GM23338 (cell line): Measurements from ENCODE around the gene OLR1. TPM values are rescaled to one million over a fixed set of nuclear protein-coding genes. Genes with fewer than 3 reads are reported as not detected.

Experiments used
- ATAC-seq: fragments of 200-7000 bp; cut with Tn5 transposase; 3 replicates; pipeline ENCODE4 v1.9.1; 2020
- DNase-seq: peaks from one replicate; pipeline ENCODE4 v3.0.0-alpha.2; 2015; ENCODE audit warnings: low spot score
- H2AFZ ChIP-seq: fragments of 200-600 bp; sonication (generic); 2 replicates; pipeline ENCODE4 v1.8.0; 2016; ENCODE audit warnings: antibody characterized with exemption, mild to moderate bottlenecking, moderate library complexity
- H3F3A ChIP-seq: fragments of 200-600 bp; sonication (generic); replicated peaks from 2 replicates; pipeline ENCODE4 v1.8.0; 2017; ENCODE audit warnings: antibody characterized with exemption, mixed run types, low read depth
- H3K27ac ChIP-seq: fragments of 200-600 bp; sonication (generic); 2 replicates; pipeline ENCODE4 v1.6.1; 2016; ENCODE audit warnings: low read depth
- H3K27me3 ChIP-seq: fragments of 200-600 bp; sonication (generic); 2 replicates; pipeline ENCODE4 v1.8.0; 2016; ENCODE audit warnings: mild to moderate bottlenecking, mixed run types, moderate library complexity; ENCODE audit not compliant: insufficient read depth
- H3K36me3 ChIP-seq: fragments of 200-600 bp; sonication (generic); 2 replicates; pipeline ENCODE4 v1.8.0; 2016; ENCODE audit warnings: mild to moderate bottlenecking; ENCODE audit not compliant: insufficient read depth
- H3K4me1 ChIP-seq: fragments of 200-600 bp; sonication (generic); 2 replicates; pipeline ENCODE4 v1.8.0; 2016; ENCODE audit warnings: mild to moderate bottlenecking, moderate library complexity; ENCODE audit not compliant: insufficient read depth
- H3K4me2 ChIP-seq: fragments of 200-600 bp; sonication (generic); 2 replicates; pipeline ENCODE4 v1.7.1; 2017; ENCODE audit warnings: mixed run types
- H3K4me3 ChIP-seq: fragments of 200-600 bp; sonication (generic); 2 replicates; pipeline ENCODE4 v1.6.1; 2016; ENCODE audit warnings: mixed run types
- H3K79me2 ChIP-seq: fragments of 200-600 bp; sonication (generic); replicated peaks from 2 replicates; pipeline ENCODE4 v1.8.0; 2017; ENCODE audit warnings: mild to moderate bottlenecking; ENCODE audit not compliant: insufficient read depth
- H3K9me2 ChIP-seq: fragments of 200-600 bp; sonication (generic); 2 replicates; pipeline ENCODE4 v1.8.0; 2017; ENCODE audit not compliant: insufficient read depth
- H4K20me1 ChIP-seq: fragments of 200-600 bp; sonication (generic); replicated peaks from 2 replicates; pipeline ENCODE4 v1.8.0; 2017; ENCODE audit warnings: mild to moderate bottlenecking; ENCODE audit not compliant: insufficient read depth
- H3K27ac Mint-ChIP-seq: 2 replicates; pipeline ENCODE4 v1.8.0; 2020; ENCODE audit warnings: inconsistent platforms, mild to moderate bottlenecking, moderate library complexity, mixed read lengths
- H3K27me3 Mint-ChIP-seq: 3 replicates; pipeline ENCODE4 v1.8.0; 2022; ENCODE audit warnings: low read depth, mild to moderate bottlenecking, moderate library complexity, mixed read lengths, inconsistent platforms; ENCODE audit not compliant: insufficient read depth, poor library complexity
- H3K36me3 Mint-ChIP-seq: 3 replicates; pipeline ENCODE4 v1.8.0; 2021; ENCODE audit warnings: low read depth, mild to moderate bottlenecking, inconsistent platforms, moderate library complexity, mixed read lengths
- H3K4me1 Mint-ChIP-seq: 3 replicates; pipeline ENCODE4 v1.8.0; 2020; ENCODE audit warnings: mild to moderate bottlenecking, inconsistent platforms, mixed read lengths
- H3K4me3 Mint-ChIP-seq: 3 replicates; pipeline ENCODE4 v1.8.0; 2021; ENCODE audit warnings: moderate library complexity, mild to moderate bottlenecking, inconsistent platforms, mixed read lengths
- H3K9me3 Mint-ChIP-seq: 3 replicates; pipeline ENCODE4 v1.8.0; 2020; ENCODE audit warnings: moderate library complexity, mild to moderate bottlenecking, inconsistent platforms, mixed read lengths
- CREB1 ChIP-seq: fragments of 250-450 bp; sonication (Bioruptor Pico); IDR thresholded peaks from 2 replicates; pipeline ENCODE4 v1.5.0; 2020; ENCODE audit warnings: low read depth, mild to moderate bottlenecking, moderate library complexity
- EZH2 ChIP-seq: fragments of 200-600 bp; sonication (generic); IDR thresholded peaks from one replicate; pipeline ENCODE4 v1.8.0; 2017; ENCODE audit warnings: antibody characterized with exemption, mild to moderate bottlenecking, low read depth; ENCODE audit not compliant: unreplicated experiment
- EZH2phosphoT487 ChIP-seq: fragments of 200-600 bp; sonication (generic); IDR thresholded peaks from one replicate; pipeline ENCODE4 v1.8.1; 2018; ENCODE audit warnings: antibody characterized with exemption; ENCODE audit not compliant: unreplicated experiment
- JUNB ChIP-seq: IDR thresholded peaks from one replicate; pipeline ENCODE4 v1.6.1; 2016; ENCODE audit warnings: antibody characterized with exemption; ENCODE audit not compliant: unreplicated experiment
- NANOG ChIP-seq: IDR thresholded peaks from 2 replicates; pipeline ENCODE4 v1.6.1; 2016; ENCODE audit warnings: antibody characterized with exemption, borderline replicate concordance
- POLR2AphosphoS5 ChIP-seq: IDR thresholded peaks from 2 replicates; pipeline ENCODE4 v1.6.1; 2016; ENCODE audit warnings: antibody characterized with exemption, low read depth
- STAT1 ChIP-seq: IDR thresholded peaks from one replicate; pipeline ENCODE4 v1.6.1; 2016; ENCODE audit warnings: antibody characterized with exemption; ENCODE audit not compliant: unreplicated experiment
- ZNF114 ChIP-seq: fragments of 250-450 bp; sonication (Bioruptor Pico); IDR thresholded peaks from 2 replicates; pipeline ENCODE4 v1.5.0; 2020; ENCODE audit warnings: mild to moderate bottlenecking, moderate library complexity
- ZNF331 ChIP-seq: fragments of 250-450 bp; sonication (Bioruptor Pico); IDR thresholded peaks from 2 replicates; pipeline ENCODE4 v1.5.0; 2020; ENCODE audit warnings: low read depth, mild to moderate bottlenecking, moderate library complexity
- polyA plus RNA-seq: library from polyadenylated mRNA; unstranded; fragments of >200 nt; fragmentation: Nextera tagmentation; extraction: Ambion mirVana; gene quantifications from 2 replicates; pipeline ENCODE4 v1.2.1, GENCODE V29; 2016
- total RNA-seq: library from RNA; depleted of rRNA; stranded (reverse); fragments of >200 nt; shearing (Covaris generic); gene quantifications from 2 replicates; pipeline ENCODE4 v1.2.3, GENCODE V29; 2014
- TF ChIP-seq, protein P1 (sequence below): fragments of 250-450 bp; sonication (Bioruptor Pico); IDR thresholded peaks from 2 replicates; pipeline ENCODE4 v1.5.0; 2020; ENCODE audit warnings: mild to moderate bottlenecking, moderate library complexity
- TF ChIP-seq, protein P2 (sequence below): IDR thresholded peaks from one replicate; pipeline ENCODE4 v1.6.1; 2018; ENCODE audit warnings: antibody characterized with exemption; ENCODE audit not compliant: unreplicated experiment
- TF ChIP-seq, protein P3 (sequence below), 2 experiments: fragments of 200-600 bp in 1 of 2; sonication (generic) in 1 of 2; conservative IDR thresholded peaks; 2 replicates each; pipeline versions ENCODE4 v1.5.1 to v1.6.1; 2016 to 2017; ENCODE audit warnings: antibody characterized with exemption in 2 of 2, low read depth in 2 of 2, mild to moderate bottlenecking in 2 of 2, moderate library complexity in 1 of 2
- TF ChIP-seq, protein P4 (sequence below): IDR thresholded peaks from 2 replicates; pipeline ENCODE4 v1.6.1; 2016; ENCODE audit warnings: antibody characterized with exemption

The OLR1 gene
- total and polyA plus RNA-seq, 2 experiments from 2014 or later = not detected

DNA sequence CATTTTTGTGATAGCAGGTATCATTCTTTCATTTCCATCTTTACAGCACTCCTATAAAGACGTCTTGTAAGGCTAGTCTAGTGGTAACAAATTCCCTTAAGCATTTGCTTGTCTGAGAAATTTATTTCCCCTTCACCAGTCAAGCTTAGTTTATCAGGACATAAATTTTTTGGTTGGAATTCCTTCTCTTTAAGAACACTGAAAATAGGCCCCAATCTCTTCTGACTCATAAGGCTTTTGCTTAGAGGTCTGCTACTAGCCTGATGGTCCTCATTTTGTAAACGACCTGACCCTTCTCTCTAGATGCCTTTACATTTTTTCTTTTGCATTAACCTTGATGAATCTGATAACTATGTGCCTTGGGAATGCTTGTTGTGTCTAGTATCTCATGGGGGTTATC lies 20.3 kb downstream of the OLR1 start:
- DNase-seq = no peak
- Histone ChIP-seq H2AFZ (no peak overlapping the region), H3K27ac (no peak overlapping the region), H3K4me3 (no peak overlapping the region), H3K27me3 (no peaks in the 10 kb centered on the region), H3K4me2 (no peak overlapping the region), H3K4me1 (peaks cover 10% of the 10 kb centered on the region; the same call in 1 of the 2 replicates), H4K20me1 (no peaks in the 10 kb centered on the region), H3F3A (no peaks in the 10 kb centered on the region), H3K9me2 (no peaks in the 10 kb centered on the region), H3K79me2 (no peaks in the 10 kb centered on the region), H3K36me3 (no peaks in the 10 kb centered on the region)
- Mint-ChIP-seq H3K27me3 (no peaks in the 10 kb centered on the region), H3K27ac (no peak overlapping the region), H3K36me3 (no peaks in the 10 kb centered on the region), H3K4me3 (no peak overlapping the region), H3K4me1 (peaks cover 6% of the 10 kb centered on the region; the same call in 1 of the 3 replicates), H3K9me3 (no peaks in the 10 kb centered on the region)
- TF ChIP-seq, protein P1, sequence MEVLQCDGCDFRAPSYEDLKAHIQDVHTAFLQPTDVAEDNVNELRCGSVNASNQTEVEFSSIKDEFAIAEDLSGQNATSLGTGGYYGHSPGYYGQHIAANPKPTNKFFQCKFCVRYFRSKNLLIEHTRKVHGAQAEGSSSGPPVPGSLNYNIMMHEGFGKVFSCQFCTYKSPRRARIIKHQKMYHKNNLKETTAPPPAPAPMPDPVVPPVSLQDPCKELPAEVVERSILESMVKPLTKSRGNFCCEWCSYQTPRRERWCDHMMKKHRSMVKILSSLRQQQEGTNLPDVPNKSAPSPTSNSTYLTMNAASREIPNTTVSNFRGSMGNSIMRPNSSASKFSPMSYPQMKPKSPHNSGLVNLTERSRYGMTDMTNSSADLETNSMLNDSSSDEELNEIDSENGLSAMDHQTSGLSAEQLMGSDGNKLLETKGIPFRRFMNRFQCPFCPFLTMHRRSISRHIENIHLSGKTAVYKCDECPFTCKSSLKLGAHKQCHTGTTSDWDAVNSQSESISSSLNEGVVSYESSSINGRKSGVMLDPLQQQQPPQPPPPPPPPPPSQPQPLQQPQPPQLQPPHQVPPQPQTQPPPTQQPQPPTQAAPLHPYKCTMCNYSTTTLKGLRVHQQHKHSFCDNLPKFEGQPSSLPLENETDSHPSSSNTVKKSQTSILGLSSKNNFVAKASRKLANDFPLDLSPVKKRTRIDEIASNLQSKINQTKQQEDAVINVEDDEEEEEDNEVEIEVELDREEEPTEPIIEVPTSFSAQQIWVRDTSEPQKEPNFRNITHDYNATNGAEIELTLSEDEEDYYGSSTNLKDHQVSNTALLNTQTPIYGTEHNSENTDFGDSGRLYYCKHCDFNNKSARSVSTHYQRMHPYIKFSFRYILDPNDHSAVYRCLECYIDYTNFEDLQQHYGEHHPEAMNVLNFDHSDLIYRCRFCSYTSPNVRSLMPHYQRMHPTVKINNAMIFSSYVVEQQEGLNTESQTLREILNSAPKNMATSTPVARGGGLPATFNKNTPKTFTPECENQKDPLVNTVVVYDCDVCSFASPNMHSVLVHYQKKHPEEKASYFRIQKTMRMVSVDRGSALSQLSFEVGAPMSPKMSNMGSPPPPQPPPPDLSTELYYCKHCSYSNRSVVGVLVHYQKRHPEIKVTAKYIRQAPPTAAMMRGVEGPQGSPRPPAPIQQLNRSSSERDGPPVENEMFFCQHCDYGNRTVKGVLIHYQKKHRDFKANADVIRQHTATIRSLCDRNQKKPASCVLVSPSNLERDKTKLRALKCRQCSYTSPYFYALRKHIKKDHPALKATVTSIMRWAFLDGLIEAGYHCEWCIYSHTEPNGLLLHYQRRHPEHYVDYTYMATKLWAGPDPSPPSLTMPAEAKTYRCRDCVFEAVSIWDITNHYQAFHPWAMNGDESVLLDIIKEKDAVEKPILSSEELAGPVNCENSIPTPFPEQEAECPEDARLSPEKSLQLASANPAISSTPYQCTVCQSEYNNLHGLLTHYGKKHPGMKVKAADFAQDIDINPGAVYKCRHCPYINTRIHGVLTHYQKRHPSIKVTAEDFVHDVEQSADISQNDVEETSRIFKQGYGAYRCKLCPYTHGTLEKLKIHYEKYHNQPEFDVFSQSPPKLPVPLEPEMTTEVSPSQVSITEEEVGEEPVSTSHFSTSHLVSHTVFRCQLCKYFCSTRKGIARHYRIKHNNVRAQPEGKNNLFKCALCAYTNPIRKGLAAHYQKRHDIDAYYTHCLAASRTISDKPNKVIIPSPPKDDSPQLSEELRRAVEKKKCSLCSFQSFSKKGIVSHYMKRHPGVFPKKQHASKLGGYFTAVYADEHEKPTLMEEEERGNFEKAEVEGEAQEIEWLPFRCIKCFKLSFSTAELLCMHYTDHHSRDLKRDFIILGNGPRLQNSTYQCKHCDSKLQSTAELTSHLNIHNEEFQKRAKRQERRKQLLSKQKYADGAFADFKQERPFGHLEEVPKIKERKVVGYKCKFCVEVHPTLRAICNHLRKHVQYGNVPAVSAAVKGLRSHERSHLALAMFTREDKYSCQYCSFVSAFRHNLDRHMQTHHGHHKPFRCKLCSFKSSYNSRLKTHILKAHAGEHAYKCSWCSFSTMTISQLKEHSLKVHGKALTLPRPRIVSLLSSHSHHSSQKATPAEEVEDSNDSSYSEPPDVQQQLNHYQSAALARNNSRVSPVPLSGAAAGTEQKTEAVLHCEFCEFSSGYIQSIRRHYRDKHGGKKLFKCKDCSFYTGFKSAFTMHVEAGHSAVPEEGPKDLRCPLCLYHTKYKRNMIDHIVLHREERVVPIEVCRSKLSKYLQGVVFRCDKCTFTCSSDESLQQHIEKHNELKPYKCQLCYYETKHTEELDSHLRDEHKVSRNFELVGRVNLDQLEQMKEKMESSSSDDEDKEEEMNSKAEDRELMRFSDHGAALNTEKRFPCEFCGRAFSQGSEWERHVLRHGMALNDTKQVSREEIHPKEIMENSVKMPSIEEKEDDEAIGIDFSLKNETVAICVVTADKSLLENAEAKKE (CRISPR knock-in tag) = no peak
- TF ChIP-seq STAT1 (no peak), EZH2 (no peak), ZNF331 (CRISPR knock-in tag) (no peak), EZH2phosphoT487 (no peak), NANOG (no peak), POLR2AphosphoS5 (no peak), ZNF114 (no peak), JUNB (no peak), CREB1 (CRISPR knock-in tag) (no peak)
- TF ChIP-seq, protein P2, sequence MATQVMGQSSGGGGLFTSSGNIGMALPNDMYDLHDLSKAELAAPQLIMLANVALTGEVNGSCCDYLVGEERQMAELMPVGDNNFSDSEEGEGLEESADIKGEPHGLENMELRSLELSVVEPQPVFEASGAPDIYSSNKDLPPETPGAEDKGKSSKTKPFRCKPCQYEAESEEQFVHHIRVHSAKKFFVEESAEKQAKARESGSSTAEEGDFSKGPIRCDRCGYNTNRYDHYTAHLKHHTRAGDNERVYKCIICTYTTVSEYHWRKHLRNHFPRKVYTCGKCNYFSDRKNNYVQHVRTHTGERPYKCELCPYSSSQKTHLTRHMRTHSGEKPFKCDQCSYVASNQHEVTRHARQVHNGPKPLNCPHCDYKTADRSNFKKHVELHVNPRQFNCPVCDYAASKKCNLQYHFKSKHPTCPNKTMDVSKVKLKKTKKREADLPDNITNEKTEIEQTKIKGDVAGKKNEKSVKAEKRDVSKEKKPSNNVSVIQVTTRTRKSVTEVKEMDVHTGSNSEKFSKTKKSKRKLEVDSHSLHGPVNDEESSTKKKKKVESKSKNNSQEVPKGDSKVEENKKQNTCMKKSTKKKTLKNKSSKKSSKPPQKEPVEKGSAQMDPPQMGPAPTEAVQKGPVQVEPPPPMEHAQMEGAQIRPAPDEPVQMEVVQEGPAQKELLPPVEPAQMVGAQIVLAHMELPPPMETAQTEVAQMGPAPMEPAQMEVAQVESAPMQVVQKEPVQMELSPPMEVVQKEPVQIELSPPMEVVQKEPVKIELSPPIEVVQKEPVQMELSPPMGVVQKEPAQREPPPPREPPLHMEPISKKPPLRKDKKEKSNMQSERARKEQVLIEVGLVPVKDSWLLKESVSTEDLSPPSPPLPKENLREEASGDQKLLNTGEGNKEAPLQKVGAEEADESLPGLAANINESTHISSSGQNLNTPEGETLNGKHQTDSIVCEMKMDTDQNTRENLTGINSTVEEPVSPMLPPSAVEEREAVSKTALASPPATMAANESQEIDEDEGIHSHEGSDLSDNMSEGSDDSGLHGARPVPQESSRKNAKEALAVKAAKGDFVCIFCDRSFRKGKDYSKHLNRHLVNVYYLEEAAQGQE = no peak
- TF ChIP-seq, protein P3, sequence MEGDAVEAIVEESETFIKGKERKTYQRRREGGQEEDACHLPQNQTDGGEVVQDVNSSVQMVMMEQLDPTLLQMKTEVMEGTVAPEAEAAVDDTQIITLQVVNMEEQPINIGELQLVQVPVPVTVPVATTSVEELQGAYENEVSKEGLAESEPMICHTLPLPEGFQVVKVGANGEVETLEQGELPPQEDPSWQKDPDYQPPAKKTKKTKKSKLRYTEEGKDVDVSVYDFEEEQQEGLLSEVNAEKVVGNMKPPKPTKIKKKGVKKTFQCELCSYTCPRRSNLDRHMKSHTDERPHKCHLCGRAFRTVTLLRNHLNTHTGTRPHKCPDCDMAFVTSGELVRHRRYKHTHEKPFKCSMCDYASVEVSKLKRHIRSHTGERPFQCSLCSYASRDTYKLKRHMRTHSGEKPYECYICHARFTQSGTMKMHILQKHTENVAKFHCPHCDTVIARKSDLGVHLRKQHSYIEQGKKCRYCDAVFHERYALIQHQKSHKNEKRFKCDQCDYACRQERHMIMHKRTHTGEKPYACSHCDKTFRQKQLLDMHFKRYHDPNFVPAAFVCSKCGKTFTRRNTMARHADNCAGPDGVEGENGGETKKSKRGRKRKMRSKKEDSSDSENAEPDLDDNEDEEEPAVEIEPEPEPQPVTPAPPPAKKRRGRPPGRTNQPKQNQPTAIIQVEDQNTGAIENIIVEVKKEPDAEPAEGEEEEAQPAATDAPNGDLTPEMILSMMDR (conservative IDR thresholded peaks at IDR 0.05; ENCODE audit: low read depth in 2 of 2) = no peak
- TF ChIP-seq, protein P4, sequence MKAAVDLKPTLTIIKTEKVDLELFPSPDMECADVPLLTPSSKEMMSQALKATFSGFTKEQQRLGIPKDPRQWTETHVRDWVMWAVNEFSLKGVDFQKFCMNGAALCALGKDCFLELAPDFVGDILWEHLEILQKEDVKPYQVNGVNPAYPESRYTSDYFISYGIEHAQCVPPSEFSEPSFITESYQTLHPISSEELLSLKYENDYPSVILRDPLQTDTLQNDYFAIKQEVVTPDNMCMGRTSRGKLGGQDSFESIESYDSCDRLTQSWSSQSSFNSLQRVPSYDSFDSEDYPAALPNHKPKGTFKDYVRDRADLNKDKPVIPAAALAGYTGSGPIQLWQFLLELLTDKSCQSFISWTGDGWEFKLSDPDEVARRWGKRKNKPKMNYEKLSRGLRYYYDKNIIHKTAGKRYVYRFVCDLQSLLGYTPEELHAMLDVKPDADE = no peak
- no peak for ATAC-seq
